HepG2 (cell line): ENCODE data around the gene C11orf21. TPM values are rescaled to one million over a fixed set of nuclear protein-coding genes. Genes with fewer than 3 reads are reported as not detected.

Source experiments
- ATAC-seq: fragments of 200-7000 bp; cut with Tn5 transposase; 3 replicates; pipeline ENCODE4 v1.9.1; 2020; ENCODE audit warnings: mild to moderate bottlenecking, moderate library complexity
- BruUV-seq: library from RNA; stranded (reverse); fragments of 400-500 nt; replicated peaks from 2 replicates; lab custom pipeline; 2021; lab: Mats Ljungman, UMichigan
- CTCF ChIA-PET: fragments of 300-600 bp; formaldehyde crosslinking; extraction: SDS; loops from one replicate; lab custom pipeline; 2021; ENCODE audit warnings: low total read pairs, inconsistent platforms, low intra/inter-chr PET ratio; lab: Yijun Ruan, JAX
- POLR2A ChIA-PET: fragments of 350-600 bp; sonication (Branson Sonifier 250); formaldehyde crosslinking; loops from one replicate; lab custom pipeline; 2020; ENCODE audit warnings: antibody characterized with exemption, inconsistent platforms; lab: Yijun Ruan, JAX
- DNase-seq: peaks from one replicate; pipeline ENCODE4 v3.0.0-alpha.2; 2015; ENCODE audit warnings: low spot score
- FAIRE-seq: peaks from 3 replicates; lab custom pipeline; 2011; peaks lifted over from hg19 to GRCh38; lab: Jason Lieb, UNC
- H2AFZ ChIP-seq: one replicate; pipeline ENCODE4 v1.6.1; 2011; ENCODE audit warnings: low read length, inconsistent platforms
- H3K27ac ChIP-seq: fragments of 300-600 bp; 3 replicates; pipeline ENCODE4 v1.8.0; 2011; ENCODE audit warnings: mixed run types, mild to moderate bottlenecking, mixed read lengths, low read length, inconsistent platforms; ENCODE audit not compliant: insufficient read depth; ENCODE audit errors: extremely low read length
- H3K27me3 ChIP-seq, 2 experiments: fragments of 200-600 bp in 1 of 2; 2 replicates in 1 of 2; 3 replicates in 1 of 2; pipeline versions ENCODE4 v1.6.0 to v1.8.0; 2011; ENCODE audit warnings: low read length in 2 of 2, mild to moderate bottlenecking in 2 of 2, moderate library complexity in 2 of 2, inconsistent platforms in 1 of 2; ENCODE audit not compliant: insufficient read depth in 2 of 2, control insufficient read depth in 1 of 2
- H3K36me3 ChIP-seq, 2 experiments: fragments of 200-600 bp in 1 of 2; replicated peaks in 1 of 2; 2 replicates in 1 of 2; 3 replicates in 1 of 2; pipeline versions ENCODE4 v1.5.1 to v1.8.0; 2011; ENCODE audit warnings: low read length in 2 of 2, inconsistent platforms in 1 of 2; ENCODE audit not compliant: insufficient read depth in 2 of 2, control insufficient read depth in 1 of 2
- H3K4me1 ChIP-seq: 2 replicates; pipeline ENCODE4 v1.5.1; 2012; ENCODE audit warnings: low read length, inconsistent platforms; ENCODE audit not compliant: insufficient read depth
- H3K4me2 ChIP-seq: 2 replicates; pipeline ENCODE4 v1.6.0; 2011; ENCODE audit warnings: low read depth, low read length, inconsistent platforms
- H3K4me3 ChIP-seq, 3 experiments: fragments of 200-600 bp in 1 of 3; sonication (generic), shearing (Covaris generic) in 1 of 3; replicated peaks in 1 of 3; 2 replicates each; pipeline ENCODE4 v1.5.1; 2011 to 2016; ENCODE audit warnings: low read length in 3 of 3, inconsistent platforms in 2 of 3, low read depth in 2 of 3, mild to moderate bottlenecking in 2 of 3, control low read depth in 1 of 3, mixed read lengths in 1 of 3; ENCODE audit not compliant: insufficient read depth in 1 of 3
- H3K79me2 ChIP-seq: one replicate; pipeline ENCODE4 v1.6.1; 2011; ENCODE audit warnings: low read length, inconsistent platforms; ENCODE audit not compliant: insufficient read depth
- H3K9ac ChIP-seq: 2 replicates; pipeline ENCODE4 v1.6.0; 2011; ENCODE audit warnings: mild to moderate bottlenecking, low read depth, low read length, inconsistent platforms; ENCODE audit not compliant: insufficient read depth
- H3K9me3 ChIP-seq: 2 replicates; pipeline ENCODE4 v1.5.1; 2012; ENCODE audit warnings: mild to moderate bottlenecking, low read length
- H4K20me1 ChIP-seq: 2 replicates; pipeline ENCODE4 v1.6.0; 2011; ENCODE audit warnings: inconsistent platforms, mild to moderate bottlenecking, low read length, moderate library complexity; ENCODE audit not compliant: insufficient read depth
- KIAA2018 ChIP-seq: sonication (generic); formaldehyde crosslinking; IDR thresholded peaks from 2 replicates; pipeline ENCODE4 v1.5.0; 2020; ENCODE audit warnings: mild to moderate bottlenecking, missing genetic modification reagents, borderline replicate concordance
- MAFF ChIP-seq: IDR thresholded peaks from 2 replicates; pipeline ENCODE4 v1.6.1; 2011; ENCODE audit warnings: low read depth, low read length, improper control_type of control experiment
- PAWR ChIP-seq: sonication (generic); formaldehyde crosslinking; IDR thresholded peaks from 2 replicates; pipeline ENCODE4 v1.4.0; 2020; ENCODE audit warnings: missing genetic modification reagents, mild to moderate bottlenecking, borderline replicate concordance
- SNRNP70 ChIP-seq: fragments of 200-400 bp; formaldehyde crosslinking; IDR thresholded peaks from 2 replicates; pipeline ENCODE4 v1.6.1; 2017; ENCODE audit warnings: mild to moderate bottlenecking, low read depth, low read length, moderate library complexity
- THAP7 ChIP-seq: sonication (generic); formaldehyde crosslinking; IDR thresholded peaks from 2 replicates; pipeline ENCODE4 v1.8.1; 2023; ENCODE audit warnings: mild to moderate bottlenecking, missing genetic modification reagents
- ZIK1 ChIP-seq: sonication (generic); formaldehyde crosslinking; IDR thresholded peaks from 2 replicates; pipeline ENCODE4 v1.5.0; 2020; ENCODE audit warnings: mild to moderate bottlenecking, low read depth, missing genetic modification reagents, borderline replicate concordance
- WGBS: methylation state at CpG from one replicate; pipeline ENCODE4 v1.1.6; 2017; ENCODE audit warnings: low lambda C conversion rate; 5-methylcytosine and 5-hydroxymethylcytosine counted together
- in situ Hi-C: cut with HindIII; loops from 2 replicates; pipeline ENCODE4 v1.10.0; 2017; ENCODE audit warnings: low pct_unique_long_range_greater_than_20kb; ENCODE audit not compliant: extremely low pct_ligation_motif_present
- intact Hi-C: fragments of 100-400 bp; cut with micrococcal nuclease; formaldehyde crosslinking; loops from one replicate; pipeline ENCODE4 v1.10.0; 2022; ENCODE audit not compliant: unreplicated experiment
- polyA plus RNA-seq, 8 experiments: library from polyadenylated mRNA; depleted of rRNA in 3 of 8; stranded (reverse) in 7 of 8; unstranded in 1 of 8; fragments of >200 nt; fragmentation: Illumina TruSeq in 4 of 8; extraction: Trizol in 4 of 8; gene quantifications; 2 replicates each; pipeline versions ENCODE4 v1.2.1 to v1.2.3, GENCODE V29; 2011 to 2016; ENCODE audit warnings: low read depth in 4 of 8, missing spikeins in 1 of 8, mixed read lengths in 1 of 8; ENCODE audit not compliant: insufficient read depth in 1 of 8
- total RNA-seq, 5 experiments: library from RNA; depleted of rRNA; stranded (reverse); fragments of >200 nt; fragmentation: Illumina TruSeq; extraction: Trizol; gene quantifications; 2 replicates each; pipeline ENCODE4 v1.2.3, GENCODE V29; 2016; ENCODE audit warnings: low read depth in 1 of 5

Gene C11orf21
- total and polyA plus RNA-seq, 2 of the 13 experiments (the other 11 are each of a cell fraction or from before 2014, with no cell fraction given), result 0.08 TPM; not detected in 1

- Histone ChIP-seq H3K79me2 (no peaks in the 10 kb centered on the region), H3K27me3 (peaks cover 13 to 25% of the 10 kb centered on the region in 2 experiments; a peak in 3 of 5 replicates), H3K4me2 (no peak overlapping the region), H3K9me3 (no peaks in the 10 kb centered on the region), H3K27ac (no peak overlapping the region), H3K4me3 (no peak overlapping the region), H3K4me1 (no peaks in the 10 kb centered on the region), H3K9ac (no peak overlapping the region), H4K20me1 (no peaks in the 10 kb centered on the region), H2AFZ (no peak overlapping the region), H3K36me3 (no peaks in the 10 kb centered on the region)
- DNase-seq (no peak), ATAC-seq (no peak), FAIRE-seq (no peak)
- intact Hi-C loops, result loop anchor here (10.0 kb wide), 1 partner anchor 217 kb away; no protein-coding TSS in a partner anchor
- CTCF ChIA-PET, result no interaction called here
- TF ChIP-seq PAWR (CRISPR knock-in tag) (no peak), THAP7 (no peak), MAFF (no peak), SNRNP70 (no peak), KIAA2018 (CRISPR knock-in tag) (no peak), ZIK1 (CRISPR knock-in tag) (no peak)
- POLR2A ChIA-PET, result no interaction called here
- BruUV-seq, result no TSS peak
- WGBS, result 17% methylated on average over 4 of the region's 4 CpGs
- in situ Hi-C loops, result no loop called here
Observed at GRCh38 chr11:2318123-2318522, 16.4 kb upstream of the C11orf21 start.
